GM23248 (cell line): ENCODE results near the gene TBCCD1.

Experiments
- EZH2 ChIP-seq: fragments of 200-600 bp; sonication (generic); IDR thresholded peaks from 2 replicates; pipeline ENCODE4 v1.6.1; 2018; ENCODE audit warnings: antibody characterized with exemption, mild to moderate bottlenecking; ENCODE audit not compliant: insufficient read depth, poor library complexity, severe bottlenecking
- EZH2phosphoT487 ChIP-seq: fragments of 200-600 bp; sonication (generic); IDR thresholded peaks from 2 replicates; pipeline ENCODE4 v1.6.1; 2018; ENCODE audit warnings: antibody characterized with exemption, moderate library complexity, mild to moderate bottlenecking, low read depth; ENCODE audit not compliant: insufficient read depth

- TF ChIP-seq EZH2 (no peak), EZH2phosphoT487 (no peak)
These were observed 26.7 kb upstream of the TBCCD1 start for GRCh38 chr3:186593862-186594261.
